Endometrial microvascular endothelial cells (primary cell): Measurements from ENCODE around the gene MAP2. TPM values are rescaled to one million over a fixed set of nuclear protein-coding genes. Genes with fewer than 3 reads are reported as not detected.
"Not testable (repeated sequence)": the region's sequence is repeated elsewhere in the genome, so short reads cannot be mapped to it uniquely, and the experiment has no call there.

Source experiments
- in situ Hi-C: cut with HindIII; loops from 2 replicates; pipeline ENCODE4 v1.10.0; 2017; ENCODE audit warnings: low sequenced_read_pairs, low pct_unique_long_range_greater_than_20kb; ENCODE audit errors: inconsistent ontology term
- total RNA-seq: library from RNA; depleted of rRNA; stranded (reverse); fragments of >200 nt; gene quantifications from one replicate; pipeline ENCODE4 v1.2.3, GENCODE V29; 2015; ENCODE audit errors: inconsistent ontology term

MAP2 gene
- total RNA-seq, 1 donor from 2014 or later: 29.3 TPM

DNA sequence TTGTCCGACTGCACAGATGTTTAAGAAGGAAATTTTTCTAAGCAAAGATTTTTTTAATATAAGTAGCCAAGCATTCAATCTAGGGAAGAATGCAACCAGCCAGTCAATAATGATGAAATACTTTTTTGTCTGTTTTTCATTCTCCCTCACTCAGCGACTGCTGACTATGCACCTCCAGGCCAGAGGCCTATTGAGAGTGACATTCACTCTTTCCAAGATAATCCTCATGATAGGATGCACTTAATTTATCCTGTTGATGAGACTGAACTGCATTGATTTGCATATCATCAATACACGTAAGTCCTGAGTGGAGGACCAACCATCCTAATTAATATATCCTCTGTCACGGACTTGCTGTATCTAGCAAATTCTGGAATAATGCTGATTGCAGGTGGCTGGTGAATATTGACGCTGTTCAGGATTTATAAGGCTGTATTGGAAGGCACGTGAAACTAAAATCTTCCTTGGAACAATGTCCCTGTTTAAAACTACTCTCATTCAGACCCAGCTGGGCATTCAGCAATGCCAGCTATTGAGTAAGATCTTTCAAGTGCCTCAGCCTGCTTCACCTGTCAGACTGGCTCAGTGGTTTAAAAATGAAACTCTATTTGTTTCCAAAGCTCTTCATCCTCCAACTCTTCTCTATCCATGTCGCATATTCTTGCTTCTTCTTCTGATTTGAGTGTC lies 142.2 kb downstream of the MAP2 start:
- in situ Hi-C loops: no loop called here

GRCh38 chr2:209570194-209570593 lies 146.3 kb downstream of the MAP2 start:
- in situ Hi-C loops: no loop called here

DNA sequence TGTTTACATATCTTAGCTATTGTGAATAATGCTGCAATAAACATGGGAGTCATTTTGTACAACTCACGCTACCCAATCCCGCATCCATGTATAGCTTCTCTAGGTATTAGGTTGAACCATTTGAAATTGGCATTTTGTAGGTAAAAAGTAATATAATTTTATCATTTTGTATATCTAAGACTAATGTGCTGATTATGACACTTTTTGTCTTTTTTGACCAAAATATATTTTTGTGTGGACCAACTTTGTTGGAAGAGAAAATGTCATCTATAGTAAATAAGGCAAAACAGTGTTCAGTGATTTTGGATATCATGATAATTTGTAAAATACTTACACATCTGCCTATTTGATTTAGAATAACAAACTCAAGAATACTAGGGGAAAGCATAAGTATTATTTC lies 150.7 kb downstream of the MAP2 start:
- in situ Hi-C loops: no loop called here

DNA sequence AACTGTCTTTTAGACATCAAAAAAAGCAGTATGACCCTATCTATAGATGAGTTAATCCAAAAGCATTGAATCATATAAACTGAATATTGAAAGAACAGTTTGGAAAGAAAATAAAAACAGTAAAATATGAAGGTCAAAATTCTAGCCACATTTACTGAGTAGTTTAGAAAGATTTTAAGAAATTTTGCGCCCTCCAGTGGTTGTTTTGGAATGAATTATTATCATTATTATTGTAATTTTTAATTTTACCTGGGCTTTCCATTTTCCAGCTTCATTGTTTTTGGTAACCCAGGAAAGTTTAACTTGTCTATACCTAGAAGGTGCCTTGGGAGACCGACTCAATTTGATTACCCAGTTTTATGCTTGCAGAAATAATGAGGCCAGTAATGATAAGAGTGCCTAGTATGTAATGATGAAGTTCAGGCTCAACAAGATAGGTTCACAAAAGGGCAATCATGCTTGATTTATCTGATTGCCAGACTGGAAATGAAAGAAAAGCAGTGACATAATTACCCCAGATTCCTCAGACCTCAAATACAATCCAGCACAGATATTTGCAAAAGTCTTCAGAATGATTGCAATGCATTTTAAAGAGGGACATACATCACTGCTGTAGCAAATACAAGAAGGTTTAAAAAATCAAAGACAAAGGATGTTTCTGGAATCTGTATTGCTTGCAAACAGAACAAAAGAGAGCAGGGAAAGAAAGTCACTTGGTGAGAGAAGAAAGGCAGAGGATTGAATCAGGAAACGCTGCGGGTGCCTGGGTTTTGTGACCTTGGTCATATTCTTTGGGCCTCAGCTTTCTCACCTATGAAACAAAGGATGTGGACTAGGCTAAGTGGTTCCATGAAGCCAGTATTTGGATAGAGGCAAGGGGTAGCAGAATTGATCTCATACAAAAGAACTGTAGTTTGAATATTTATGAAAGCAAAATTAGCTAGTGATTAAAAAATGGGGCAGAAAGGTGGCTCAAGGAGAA lies 153.8 kb downstream of the MAP2 start:
- in situ Hi-C loops: no loop called here

DNA sequence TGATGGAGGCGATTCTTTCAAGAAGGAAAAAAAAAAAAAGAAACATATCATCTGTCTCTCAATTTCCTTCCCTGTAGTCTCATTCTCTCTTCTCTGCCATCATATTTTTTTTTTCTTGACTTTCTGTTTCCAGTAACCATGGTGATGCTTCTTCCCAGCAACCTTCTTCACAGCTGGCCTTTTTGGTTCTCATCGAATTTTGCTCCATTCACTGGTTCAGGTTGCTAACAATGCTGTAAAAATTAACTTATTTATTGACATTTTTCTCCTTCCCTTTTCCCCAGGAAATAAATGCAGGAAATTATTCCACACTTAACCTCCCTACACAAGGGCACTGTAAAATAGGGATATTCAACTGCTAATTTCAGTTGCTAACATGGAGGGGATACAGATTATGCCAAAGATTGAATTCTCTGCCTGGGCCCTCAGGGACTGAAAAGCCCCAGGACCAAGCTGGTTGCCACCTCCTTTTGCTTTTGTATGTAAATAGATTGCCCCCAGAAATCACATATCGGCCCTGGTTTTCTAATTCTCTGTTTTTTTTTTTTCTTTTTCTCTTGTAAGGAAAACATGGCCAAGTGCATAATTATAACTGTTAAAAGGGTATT lies 154.7 kb downstream of the MAP2 start:
- in situ Hi-C loops: no loop called here

GRCh38 chr2:209579230-209579749 lies 155.4 kb downstream of the MAP2 start:
- in situ Hi-C loops: no loop called here

DNA sequence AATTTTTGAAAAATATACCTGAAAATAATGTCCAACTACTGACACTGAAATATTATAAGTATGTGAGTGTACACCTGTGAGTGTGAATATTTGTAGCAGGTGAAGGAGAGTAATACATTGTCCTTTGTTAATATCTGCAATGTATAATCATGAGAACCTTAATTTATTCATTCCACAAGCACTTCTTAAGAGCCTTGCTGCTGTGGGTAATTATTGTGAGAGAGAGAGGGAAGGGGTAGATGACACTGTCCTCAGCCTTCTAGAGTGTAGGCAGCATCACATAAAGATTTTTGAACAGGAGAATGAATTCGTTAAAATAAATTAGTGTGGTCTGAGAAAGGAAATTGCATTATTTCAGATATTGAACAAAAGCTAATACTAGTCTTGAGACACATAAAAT lies 157.2 kb downstream of the MAP2 start:
- in situ Hi-C loops: no loop called here

DNA sequence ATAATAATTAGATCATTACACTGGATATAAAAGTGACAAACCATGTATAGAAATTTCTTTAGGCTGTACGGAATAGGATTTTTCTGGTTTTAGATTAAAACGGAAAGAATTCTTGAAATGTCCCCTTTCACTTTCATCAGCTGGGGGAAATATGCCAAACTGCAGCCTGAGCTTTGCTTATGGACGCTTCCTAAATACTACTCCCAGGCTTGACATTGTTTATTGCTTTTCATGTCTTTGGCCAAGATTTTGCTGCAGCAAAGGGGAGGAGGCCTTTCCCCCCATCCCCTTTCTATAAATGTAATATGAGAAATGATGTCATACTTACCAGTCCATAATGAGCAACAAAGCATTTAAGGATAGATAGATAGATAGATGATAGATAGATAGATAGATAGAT lies 158.4 kb downstream of the MAP2 start:
- in situ Hi-C loops: no loop called here

DNA sequence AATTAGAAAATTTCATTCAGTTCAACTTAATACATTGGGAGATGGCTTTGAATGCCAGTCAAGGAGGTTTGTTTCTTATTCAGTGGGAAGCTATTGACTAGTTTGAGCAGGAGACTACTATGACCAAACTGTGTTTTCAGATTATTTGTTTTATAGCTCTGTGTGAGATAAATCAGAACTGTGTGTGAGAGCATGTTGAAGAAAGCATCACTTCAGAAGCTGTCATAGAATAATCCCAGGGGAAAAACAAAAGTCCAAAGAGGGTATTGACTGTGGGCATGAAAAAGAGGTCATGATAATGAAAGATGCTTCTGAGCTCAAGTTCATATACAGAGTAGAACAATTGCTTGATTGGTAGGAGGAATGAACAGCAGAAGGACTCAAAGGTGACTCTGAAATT lies 160.6 kb downstream of the MAP2 start:
- in situ Hi-C loops: no loop called here

GRCh38 chr2:209584915-209585314 lies 161.1 kb downstream of the MAP2 start:
- in situ Hi-C loops: no loop called here

GRCh38 chr2:209591021-209591420 lies 167.2 kb downstream of the MAP2 start:
- in situ Hi-C loops: no loop called here

- in situ Hi-C loops: no loop called here
These were observed 168.3 kb downstream of the MAP2 start for GRCh38 chr2:209592106-209592505.

GRCh38 chr2:209593930-209594329 lies 170.1 kb downstream of the MAP2 start:
- in situ Hi-C loops: no loop called here

DNA sequence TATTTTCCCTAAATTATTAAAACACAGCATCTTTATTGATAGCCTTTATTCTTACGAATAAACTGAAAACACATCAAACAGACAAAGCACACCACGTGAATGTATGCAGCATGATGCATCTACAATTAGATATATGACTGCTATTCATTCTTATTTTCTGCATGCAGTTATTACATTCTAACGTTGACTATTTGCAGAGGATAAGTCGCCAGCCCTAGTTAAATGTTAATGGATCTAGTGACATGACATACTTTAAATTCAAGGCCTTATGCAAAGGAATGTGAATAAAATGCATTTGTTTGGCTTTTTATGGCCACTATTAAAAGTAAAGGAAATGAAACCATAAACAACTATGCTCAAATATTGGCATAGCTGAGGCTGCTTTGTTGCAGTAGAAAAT lies 172.4 kb downstream of the MAP2 start:
- in situ Hi-C loops: no loop called here

GRCh38 chr2:209598227-209598626 lies 174.4 kb downstream of the MAP2 start:
- in situ Hi-C loops: not testable (repeated sequence)

- in situ Hi-C loops: no loop called here
These were observed 176.7 kb downstream of the MAP2 start for GRCh38 chr2:209600341-209601171.

GRCh38 chr2:209601497-209601896 lies 177.7 kb downstream of the MAP2 start:
- in situ Hi-C loops: no loop called here

- in situ Hi-C loops: no loop called here
These were observed 178.4 kb downstream of the MAP2 start for GRCh38 chr2:209602259-209602658.

GRCh38 chr2:209609531-209609930 lies 185.7 kb downstream of the MAP2 start:
- in situ Hi-C loops: no loop called here
